KOPT-K1 (cell line): ENCODE measurements around the gene MTX2.
"Not testable (repeated sequence)": the region's sequence is repeated elsewhere in the genome, so short reads cannot be mapped to it uniquely, and the experiment has no call there.

Experiments used
- H3K27ac ChIP-seq: fragments of 200-600 bp; sonication (generic); 2 replicates; pipeline ENCODE4 v1.5.1; 2016; ENCODE audit warnings: antibody characterized with exemption, mild to moderate bottlenecking, low read depth, low read length; ENCODE audit not compliant: poor library complexity, severe bottlenecking
- H3K36me3 ChIP-seq: fragments of 200-600 bp; sonication (generic); 2 replicates; pipeline ENCODE4 v1.5.1; 2017; ENCODE audit warnings: antibody characterized with exemption, mild to moderate bottlenecking, low read length, moderate library complexity; ENCODE audit not compliant: insufficient read depth
- H3K9me3 ChIP-seq: fragments of 200-600 bp; sonication (generic); 2 replicates; pipeline ENCODE4 v1.5.1; 2017; ENCODE audit warnings: antibody characterized with exemption, low read length, mild to moderate bottlenecking; ENCODE audit not compliant: insufficient read depth, poor library complexity, severe bottlenecking

The MTX2 gene

GRCh38 chr2:176278927-176279326 lies 9.7 kb downstream of the MTX2 start:
- Histone ChIP-seq H3K9me3 (no peaks in the 10 kb centered on the region), H3K27ac (no peak overlapping the region), H3K36me3 (no peaks in the 10 kb centered on the region)

- Histone ChIP-seq H3K36me3 (no peaks in the 10 kb centered on the region), H3K9me3 (no peaks in the 10 kb centered on the region), H3K27ac (no peak overlapping the region)
These were observed 10.9 kb downstream of the MTX2 start for GRCh38 chr2:176280156-176280555.

DNA sequence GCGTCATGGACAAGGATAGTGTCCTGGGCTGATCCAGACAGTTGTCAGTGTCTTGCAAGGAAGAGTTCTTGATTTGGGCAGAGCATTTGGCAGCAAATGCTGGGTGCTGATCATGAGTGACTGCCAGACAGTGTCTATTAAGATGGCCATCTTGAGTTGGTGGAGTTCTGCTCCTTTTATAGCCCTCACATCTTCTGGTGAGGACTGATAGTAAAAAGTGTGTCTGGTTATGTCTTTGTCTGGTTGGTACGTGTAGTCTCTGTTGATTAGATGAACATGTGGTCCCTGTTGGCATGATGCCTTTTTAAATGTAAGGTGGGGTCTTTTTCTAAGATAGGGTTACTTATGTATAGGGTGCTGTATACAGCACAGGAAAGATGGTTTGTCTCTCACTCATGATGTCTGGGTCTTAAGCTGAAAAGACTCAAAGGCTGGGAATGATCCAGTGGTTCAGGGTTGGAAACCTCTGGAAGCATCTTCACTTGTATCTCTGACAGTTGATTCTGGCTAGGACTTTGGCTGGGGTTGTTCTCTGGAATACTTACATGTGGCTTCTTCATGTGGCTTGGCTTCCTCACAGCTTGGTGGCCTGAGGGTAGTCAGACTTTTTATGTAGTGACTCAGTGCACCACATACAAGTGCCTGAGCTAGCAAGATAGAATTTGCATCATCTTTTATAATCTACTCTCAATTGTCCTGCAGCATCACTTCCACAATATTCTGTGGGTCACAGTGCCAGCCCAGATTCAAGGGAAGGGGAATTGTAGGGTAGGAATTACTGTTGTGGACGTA lies 11.8 kb downstream of the MTX2 start:
- no peaks in the 10 kb centered on the region for H3K9me3 ChIP-seq
- no peak overlapping the region for H3K27ac ChIP-seq
- H3K36me3 ChIP-seq: no peaks in the 10 kb centered on the region

- Histone ChIP-seq H3K27ac (no peak overlapping the region), H3K9me3 (no peaks in the 10 kb centered on the region), H3K36me3 (no peaks in the 10 kb centered on the region)
These were observed 14.2 kb downstream of the MTX2 start for GRCh38 chr2:176283291-176284068.

- Histone ChIP-seq H3K9me3 (no peaks in the 10 kb centered on the region), H3K36me3 (no peaks in the 10 kb centered on the region), H3K27ac (no peak overlapping the region)
These were observed 15.3 kb downstream of the MTX2 start for GRCh38 chr2:176284461-176285049.

DNA sequence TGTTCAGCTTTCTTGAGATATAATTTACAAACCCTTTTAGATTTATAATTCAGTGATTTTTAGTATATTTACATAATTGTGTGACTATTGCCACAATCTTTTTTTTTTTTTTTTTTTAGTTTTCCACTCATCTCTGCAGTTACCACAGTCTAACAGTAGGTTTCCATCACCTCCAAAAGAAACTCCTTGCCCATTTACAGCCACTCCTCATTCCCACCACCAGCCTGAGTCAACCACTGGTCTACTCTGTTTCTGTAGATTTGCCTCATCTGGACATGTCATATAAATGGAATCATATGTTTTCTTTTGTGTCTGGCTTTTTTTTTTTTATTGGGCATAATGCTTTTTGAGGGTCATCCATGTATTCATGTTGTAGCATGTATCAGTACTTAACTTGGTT lies 16.1 kb downstream of the MTX2 start:
- H3K36me3 ChIP-seq: no peaks in the 10 kb centered on the region

DNA sequence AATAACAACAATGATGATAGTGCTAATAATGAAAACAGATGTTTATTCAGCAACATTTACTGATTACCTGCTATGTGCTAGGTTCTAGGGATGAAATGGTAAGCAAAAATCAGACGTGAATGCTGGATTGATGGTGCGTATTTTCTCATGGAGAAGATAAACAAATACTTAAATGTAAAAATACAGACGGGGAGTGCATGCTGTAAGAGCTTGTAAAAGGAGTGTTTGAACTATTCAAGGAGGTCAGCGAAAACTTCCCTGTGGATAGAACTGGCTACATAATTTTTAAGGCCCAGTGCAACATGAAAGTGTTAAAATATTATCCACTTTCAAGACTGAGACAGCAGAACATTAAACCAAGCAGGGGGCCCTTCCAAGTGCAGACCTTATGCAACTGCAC lies 22.1 kb downstream of the MTX2 start:
- no peaks in the 10 kb centered on the region for H3K9me3 ChIP-seq
- H3K36me3 ChIP-seq: no peaks in the 10 kb centered on the region
- H3K27ac ChIP-seq: no peak overlapping the region

More for the DNA sequence above, 16.1 kb downstream of the MTX2 start:
- H3K27ac ChIP-seq: no peak overlapping the region
- no peaks in the 10 kb centered on the region for H3K9me3 ChIP-seq

DNA sequence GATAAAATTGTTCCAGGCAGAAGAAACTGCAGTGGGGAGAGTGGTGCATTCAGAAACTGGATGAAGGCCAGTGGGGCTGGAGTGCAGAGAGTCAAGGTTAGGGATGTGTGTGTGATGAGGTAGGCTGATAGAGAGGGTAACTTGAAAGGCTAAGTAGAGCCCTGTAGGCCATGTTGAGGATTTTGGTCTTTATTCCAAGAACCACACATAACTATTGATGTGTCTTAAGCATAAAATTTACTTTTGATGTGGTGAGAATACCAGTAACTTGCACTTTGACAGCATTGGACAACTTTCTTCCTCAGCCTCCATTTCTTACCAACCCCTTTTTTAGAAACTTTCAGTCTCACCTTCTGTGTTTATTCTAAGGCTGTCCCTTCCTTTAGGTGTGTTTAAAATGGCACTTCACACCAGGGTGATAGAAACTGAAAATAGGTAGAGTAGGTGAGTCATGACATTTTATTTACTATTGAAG lies 22.6 kb downstream of the MTX2 start:
- H3K36me3 ChIP-seq: no peaks in the 10 kb centered on the region
- H3K9me3 ChIP-seq: no peaks in the 10 kb centered on the region
- H3K27ac ChIP-seq: no peak overlapping the region

DNA sequence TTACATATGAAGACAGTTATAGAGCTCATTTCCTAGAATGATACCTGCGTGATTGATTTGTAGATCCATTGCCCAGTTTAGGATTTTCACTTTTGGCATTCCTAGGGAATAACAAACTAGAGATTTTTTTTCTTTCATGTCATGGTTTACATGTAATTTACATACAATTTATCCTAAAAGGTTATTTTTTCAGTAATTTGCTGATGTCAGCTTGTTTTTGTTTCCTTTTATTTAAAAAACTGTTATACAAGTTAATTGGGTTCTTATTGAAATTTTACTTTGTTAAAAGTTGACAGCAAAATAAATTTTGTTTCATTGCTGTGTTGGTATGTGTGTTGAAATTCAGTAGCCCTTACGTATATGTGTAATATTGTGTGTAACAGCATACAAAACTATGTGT lies 23.4 kb downstream of the MTX2 start:
- Histone ChIP-seq H3K36me3 (no peaks in the 10 kb centered on the region), H3K27ac (no peak overlapping the region), H3K9me3 (no peaks in the 10 kb centered on the region)

GRCh38 chr2:176293334-176293733 lies 24.1 kb downstream of the MTX2 start:
- H3K36me3 ChIP-seq: no peaks in the 10 kb centered on the region
- no peaks in the 10 kb centered on the region for H3K9me3 ChIP-seq
- H3K27ac ChIP-seq: no peak overlapping the region

DNA sequence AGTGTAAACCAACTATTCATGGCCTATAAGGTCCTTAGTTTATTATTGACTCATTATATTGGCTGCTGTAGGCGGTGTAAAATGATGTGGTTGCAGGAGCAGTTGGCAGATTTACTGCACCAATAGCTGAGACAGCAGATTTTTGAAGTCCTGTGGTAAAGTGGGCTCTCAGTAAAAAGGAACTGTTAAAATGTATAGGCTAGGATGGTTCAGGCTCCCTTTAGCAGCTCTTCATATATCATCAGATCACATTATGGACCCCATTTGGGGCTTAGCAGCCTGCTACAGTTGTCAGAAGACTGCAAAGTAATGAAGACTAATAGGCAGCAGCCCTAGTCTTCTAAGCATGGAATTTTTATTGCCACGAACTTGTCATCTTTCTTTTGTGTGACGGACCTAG lies 27.8 kb downstream of the MTX2 start:
- Histone ChIP-seq H3K36me3 (no peaks in the 10 kb centered on the region), H3K27ac (no peak overlapping the region), H3K9me3 (no peaks in the 10 kb centered on the region)

GRCh38 chr2:176297737-176298136 lies 28.5 kb downstream of the MTX2 start:
- Histone ChIP-seq H3K9me3 (no peaks in the 10 kb centered on the region), H3K27ac (no peak overlapping the region), H3K36me3 (no peaks in the 10 kb centered on the region)

GRCh38 chr2:176306020-176306419 lies 36.8 kb downstream of the MTX2 start:
- H3K36me3 ChIP-seq, H3K9me3 ChIP-seq, H3K27ac ChIP-seq: not testable (repeated sequence)

GRCh38 chr2:176317199-176317598 lies 48.0 kb downstream of the MTX2 start:
- Histone ChIP-seq H3K27ac (no peak overlapping the region), H3K36me3 (no peaks in the 10 kb centered on the region), H3K9me3 (no peaks in the 10 kb centered on the region)

- Histone ChIP-seq H3K27ac (no peak overlapping the region), H3K9me3 (no peaks in the 10 kb centered on the region), H3K36me3 (no peaks in the 10 kb centered on the region)
These were observed 48.4 kb downstream of the MTX2 start for GRCh38 chr2:176317623-176318065.
